ENCODE measurements around the gene ACSF2.

The ACSF2 gene

DNA sequence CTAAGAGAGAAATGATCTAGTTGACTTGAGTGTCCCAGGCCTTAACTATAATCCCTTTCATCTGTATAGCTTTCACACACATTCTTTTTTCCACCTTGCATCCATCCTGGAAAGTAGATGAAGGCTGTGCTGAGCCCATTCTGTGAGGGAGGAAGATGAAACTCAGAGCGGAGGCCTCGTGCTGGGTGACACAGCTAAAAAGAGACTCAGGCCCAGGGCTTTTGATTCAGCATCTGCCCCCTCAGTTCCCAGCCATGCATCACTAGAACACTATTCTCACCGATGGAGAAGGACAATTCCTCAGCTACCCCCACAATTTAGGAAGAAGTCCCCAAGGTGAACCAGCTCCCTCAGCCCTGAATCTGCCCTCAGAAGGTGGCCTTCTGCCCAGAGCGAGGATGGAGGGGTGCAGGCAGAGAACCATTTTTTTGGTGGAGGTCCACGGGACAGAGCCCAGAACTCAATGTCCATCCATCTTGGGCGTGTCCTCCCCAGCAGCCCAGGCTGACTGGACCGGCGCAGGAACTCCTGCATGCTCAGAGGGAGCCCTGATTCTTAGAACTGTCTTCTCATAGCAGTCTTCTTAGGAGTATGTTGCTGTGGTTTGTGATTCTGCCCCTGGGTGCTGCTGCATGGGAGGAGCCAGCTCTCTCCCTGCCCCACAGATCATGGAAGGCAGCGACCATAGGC, 76.4 kb downstream of the ACSF2 start:
- ATAC-seq: no peak
- TF ChIP-seq, protein P1, sequence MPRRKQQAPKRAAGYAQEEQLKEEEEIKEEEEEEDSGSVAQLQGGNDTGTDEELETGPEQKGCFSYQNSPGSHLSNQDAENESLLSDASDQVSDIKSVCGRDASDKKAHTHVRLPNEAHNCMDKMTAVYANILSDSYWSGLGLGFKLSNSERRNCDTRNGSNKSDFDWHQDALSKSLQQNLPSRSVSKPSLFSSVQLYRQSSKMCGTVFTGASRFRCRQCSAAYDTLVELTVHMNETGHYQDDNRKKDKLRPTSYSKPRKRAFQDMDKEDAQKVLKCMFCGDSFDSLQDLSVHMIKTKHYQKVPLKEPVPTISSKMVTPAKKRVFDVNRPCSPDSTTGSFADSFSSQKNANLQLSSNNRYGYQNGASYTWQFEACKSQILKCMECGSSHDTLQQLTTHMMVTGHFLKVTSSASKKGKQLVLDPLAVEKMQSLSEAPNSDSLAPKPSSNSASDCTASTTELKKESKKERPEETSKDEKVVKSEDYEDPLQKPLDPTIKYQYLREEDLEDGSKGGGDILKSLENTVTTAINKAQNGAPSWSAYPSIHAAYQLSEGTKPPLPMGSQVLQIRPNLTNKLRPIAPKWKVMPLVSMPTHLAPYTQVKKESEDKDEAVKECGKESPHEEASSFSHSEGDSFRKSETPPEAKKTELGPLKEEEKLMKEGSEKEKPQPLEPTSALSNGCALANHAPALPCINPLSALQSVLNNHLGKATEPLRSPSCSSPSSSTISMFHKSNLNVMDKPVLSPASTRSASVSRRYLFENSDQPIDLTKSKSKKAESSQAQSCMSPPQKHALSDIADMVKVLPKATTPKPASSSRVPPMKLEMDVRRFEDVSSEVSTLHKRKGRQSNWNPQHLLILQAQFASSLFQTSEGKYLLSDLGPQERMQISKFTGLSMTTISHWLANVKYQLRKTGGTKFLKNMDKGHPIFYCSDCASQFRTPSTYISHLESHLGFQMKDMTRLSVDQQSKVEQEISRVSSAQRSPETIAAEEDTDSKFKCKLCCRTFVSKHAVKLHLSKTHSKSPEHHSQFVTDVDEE (CRISPR knock-in tag; IDR thresholded peaks at IDR 0.05): no peak
- TF ChIP-seq, protein P2, sequence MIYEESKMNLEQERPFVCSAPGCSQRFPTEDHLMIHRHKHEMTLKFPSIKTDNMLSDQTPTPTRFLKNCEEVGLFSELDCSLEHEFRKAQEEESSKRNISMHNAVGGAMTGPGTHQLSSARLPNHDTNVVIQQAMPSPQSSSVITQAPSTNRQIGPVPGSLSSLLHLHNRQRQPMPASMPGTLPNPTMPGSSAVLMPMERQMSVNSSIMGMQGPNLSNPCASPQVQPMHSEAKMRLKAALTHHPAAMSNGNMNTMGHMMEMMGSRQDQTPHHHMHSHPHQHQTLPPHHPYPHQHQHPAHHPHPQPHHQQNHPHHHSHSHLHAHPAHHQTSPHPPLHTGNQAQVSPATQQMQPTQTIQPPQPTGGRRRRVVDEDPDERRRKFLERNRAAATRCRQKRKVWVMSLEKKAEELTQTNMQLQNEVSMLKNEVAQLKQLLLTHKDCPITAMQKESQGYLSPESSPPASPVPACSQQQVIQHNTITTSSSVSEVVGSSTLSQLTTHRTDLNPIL (CRISPR knock-in tag; IDR thresholded peaks at IDR 0.05; ENCODE audit: low read depth): no peak
- TF ChIP-seq ZC3H10 (CRISPR knock-in tag; IDR thresholded peaks at IDR 0.05) (no peak), OSR1 (CRISPR knock-in tag; IDR thresholded peaks at IDR 0.05) (no peak), BACH2 (CRISPR knock-in tag; IDR thresholded peaks at IDR 0.05; ENCODE audit: borderline replicate concordance) (no peak), ZNF8 (CRISPR knock-in tag; IDR thresholded peaks at IDR 0.05) (no peak), ISL1 (CRISPR knock-in tag; IDR thresholded peaks at IDR 0.05) (no peak), TOX (CRISPR knock-in tag; IDR thresholded peaks at IDR 0.05; ENCODE audit: borderline replicate concordance) (no peak)
- TF ChIP-seq, protein P3, sequence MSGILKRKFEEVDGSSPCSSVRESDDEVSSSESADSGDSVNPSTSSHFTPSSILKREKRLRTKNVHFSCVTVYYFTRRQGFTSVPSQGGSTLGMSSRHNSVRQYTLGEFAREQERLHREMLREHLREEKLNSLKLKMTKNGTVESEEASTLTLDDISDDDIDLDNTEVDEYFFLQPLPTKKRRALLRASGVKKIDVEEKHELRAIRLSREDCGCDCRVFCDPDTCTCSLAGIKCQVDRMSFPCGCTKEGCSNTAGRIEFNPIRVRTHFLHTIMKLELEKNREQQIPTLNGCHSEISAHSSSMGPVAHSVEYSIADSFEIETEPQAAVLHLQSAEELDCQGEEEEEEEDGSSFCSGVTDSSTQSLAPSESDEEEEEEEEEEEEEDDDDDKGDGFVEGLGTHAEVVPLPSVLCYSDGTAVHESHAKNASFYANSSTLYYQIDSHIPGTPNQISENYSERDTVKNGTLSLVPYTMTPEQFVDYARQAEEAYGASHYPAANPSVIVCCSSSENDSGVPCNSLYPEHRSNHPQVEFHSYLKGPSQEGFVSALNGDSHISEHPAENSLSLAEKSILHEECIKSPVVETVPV (CRISPR knock-in tag; IDR thresholded peaks at IDR 0.05): no peak

DNA sequence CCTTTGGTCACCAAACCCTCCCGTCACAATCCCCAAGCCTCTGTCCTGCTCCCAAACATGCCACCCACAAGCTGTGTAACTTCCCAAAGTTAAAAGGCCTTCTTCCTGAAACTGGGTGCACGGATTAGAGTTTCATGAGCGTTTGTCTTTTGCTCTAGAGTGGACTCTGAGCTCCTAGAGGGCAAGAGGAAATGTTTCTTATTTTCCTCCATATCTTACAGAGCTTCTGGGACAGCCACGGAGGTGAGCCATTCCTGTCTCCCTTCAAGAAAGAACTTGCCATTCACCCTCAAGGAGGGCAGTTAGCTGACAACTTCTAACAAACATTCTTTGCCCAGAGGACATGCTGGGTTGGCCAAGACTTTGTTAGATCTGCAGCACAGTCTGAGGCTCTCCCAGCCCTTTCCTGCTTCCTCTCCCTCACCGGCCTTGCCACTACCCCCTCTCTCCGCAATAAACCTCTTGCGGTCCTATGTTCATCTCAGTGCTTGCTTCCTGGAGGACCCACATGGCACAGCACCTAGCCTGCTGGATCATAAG, 79.6 kb downstream of the ACSF2 start:
- TF ChIP-seq, protein P4, sequence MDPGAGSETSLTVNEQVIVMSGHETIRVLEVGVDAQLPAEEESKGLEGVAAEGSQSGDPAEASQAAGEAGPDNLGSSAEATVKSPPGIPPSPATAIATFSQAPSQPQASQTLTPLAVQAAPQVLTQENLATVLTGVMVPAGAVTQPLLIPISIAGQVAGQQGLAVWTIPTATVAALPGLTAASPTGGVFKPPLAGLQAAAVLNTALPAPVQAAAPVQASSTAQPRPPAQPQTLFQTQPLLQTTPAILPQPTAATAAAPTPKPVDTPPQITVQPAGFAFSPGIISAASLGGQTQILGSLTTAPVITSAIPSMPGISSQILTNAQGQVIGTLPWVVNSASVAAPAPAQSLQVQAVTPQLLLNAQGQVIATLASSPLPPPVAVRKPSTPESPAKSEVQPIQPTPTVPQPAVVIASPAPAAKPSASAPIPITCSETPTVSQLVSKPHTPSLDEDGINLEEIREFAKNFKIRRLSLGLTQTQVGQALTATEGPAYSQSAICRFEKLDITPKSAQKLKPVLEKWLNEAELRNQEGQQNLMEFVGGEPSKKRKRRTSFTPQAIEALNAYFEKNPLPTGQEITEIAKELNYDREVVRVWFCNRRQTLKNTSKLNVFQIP (CRISPR knock-in tag; IDR thresholded peaks at IDR 0.05; ENCODE audit: borderline replicate concordance, low read depth): no peak
- TF ChIP-seq ISL1 (CRISPR knock-in tag; IDR thresholded peaks at IDR 0.05) (no peak), ZNF70 (CRISPR knock-in tag; IDR thresholded peaks at IDR 0.05) (no peak), TOX (CRISPR knock-in tag; IDR thresholded peaks at IDR 0.05; ENCODE audit: borderline replicate concordance) (no peak)
- TF ChIP-seq, protein P3 (CRISPR knock-in tag; IDR thresholded peaks at IDR 0.05): no peak
- ATAC-seq: no peak

DNA sequence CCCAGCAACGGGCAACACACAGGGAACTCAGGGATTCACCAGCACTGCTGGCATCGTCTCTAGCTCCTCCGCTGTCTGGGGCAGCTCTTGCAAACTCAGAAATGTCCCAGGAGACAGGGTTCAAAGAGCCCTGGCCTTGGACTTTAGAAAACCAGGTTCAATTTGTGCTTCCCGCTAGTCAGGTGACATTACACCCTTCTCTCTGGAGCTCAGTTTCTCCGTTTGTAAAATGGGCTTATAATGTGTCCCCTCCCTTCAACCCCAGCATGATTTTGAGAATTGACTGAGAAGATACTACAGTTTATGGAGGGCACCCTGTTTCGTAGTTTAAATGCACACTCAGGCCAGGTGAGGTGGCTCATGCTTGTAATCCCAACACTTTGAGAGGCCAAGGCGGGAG, 80.3 kb downstream of the ACSF2 start:
- ATAC-seq: no peak

DNA sequence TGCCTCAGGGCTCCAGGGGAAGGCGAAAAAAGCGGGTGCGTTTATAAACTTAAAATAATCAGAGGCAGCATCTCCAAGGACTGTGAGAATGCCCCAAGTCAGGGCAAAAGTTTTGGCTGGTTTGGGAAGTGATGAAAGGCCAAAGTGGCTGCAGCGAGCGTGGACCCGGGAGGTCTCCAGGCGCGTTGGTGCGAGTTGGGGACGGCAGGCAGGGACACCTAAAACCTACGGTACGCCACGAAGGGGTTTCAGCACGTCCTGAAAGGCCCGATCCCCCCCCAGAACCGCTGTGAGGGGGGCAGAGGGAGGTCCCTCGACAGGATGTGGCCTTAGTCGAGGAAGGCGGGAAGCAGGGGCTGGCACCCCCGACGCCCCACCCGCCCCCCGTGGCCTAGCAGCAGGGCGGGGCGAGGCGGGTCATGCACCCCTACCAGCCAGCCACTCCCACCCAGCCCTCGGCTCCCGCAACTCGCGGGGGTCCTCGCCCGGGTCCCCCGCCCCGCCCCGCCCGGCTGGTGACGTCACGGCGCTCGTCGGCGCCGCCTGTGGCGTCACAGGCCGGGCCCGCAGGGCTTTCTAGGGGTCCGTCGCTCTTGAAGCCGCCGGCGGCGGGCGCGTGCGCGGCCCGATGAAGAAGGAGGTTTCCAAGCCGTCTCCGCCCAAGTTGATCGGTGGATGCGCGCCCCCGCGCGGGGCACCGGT, 82.0 kb downstream of the ACSF2 start, which contains the start of gene MYCBPAP:
Gene MYCBPAP (plus strand): TSS at position 569 of the 702 bp plus-strand sequence. CDS start 236 bp downstream, outside the sequence.
- ATAC-seq: peak; percentile 87

More for the DNA sequence above, 80.3 kb downstream of the ACSF2 start:
- TF ChIP-seq SNAI2 (CRISPR knock-in tag; IDR thresholded peaks at IDR 0.05): no peak

More for the DNA sequence above, 82.0 kb downstream of the ACSF2 start, which contains the start of gene MYCBPAP:
- peak; percentile 36; the same call in 1 of the 2 replicates for TF ChIP-seq BACH2 (CRISPR knock-in tag; IDR thresholded peaks at IDR 0.05; ENCODE audit: borderline replicate concordance)
- TF ChIP-seq ZNF8 (CRISPR knock-in tag; IDR thresholded peaks at IDR 0.05): peak; percentile 90
- 0 out of 2 replicates have a peak, but pooled peaks have one; percentile 33 for TF ChIP-seq ZFP3 (CRISPR knock-in tag; IDR thresholded peaks at IDR 0.05)
- TF ChIP-seq ZC3H10 (CRISPR knock-in tag; IDR thresholded peaks at IDR 0.05): no peak

Data from SK-N-SH treated with all-trans-retinoic acid at 6 μM for 48 hours (cell line).